Left kidney (tissue), 2 donors: ENCODE results near the gene PCP4L1. TPM values are rescaled to one million over a fixed set of nuclear protein-coding genes. Genes with fewer than 3 reads are reported as not detected.
"Not testable (repeated sequence)": the region's sequence is repeated elsewhere in the genome, so short reads cannot be mapped to it uniquely, and the experiment has no call there.

Experiments used
- DNase-seq: peaks from one replicate; pipeline ENCODE4 v3.0.0-alpha.2; 2013
- polyA plus RNA-seq: library from polyadenylated mRNA; unstranded; fragments of 120-200 nt; gene quantifications from one replicate; pipeline ENCODE4 v1.2.1, GENCODE V29; 2013; ENCODE audit not compliant: insufficient read length

The PCP4L1 gene
- polyA plus RNA-seq, 1 donor = 1.2 TPM

GRCh38 chr1:161228032-161228431, 30.5 kb upstream of the PCP4L1 start:
- DNase-seq = no peak

DNA sequence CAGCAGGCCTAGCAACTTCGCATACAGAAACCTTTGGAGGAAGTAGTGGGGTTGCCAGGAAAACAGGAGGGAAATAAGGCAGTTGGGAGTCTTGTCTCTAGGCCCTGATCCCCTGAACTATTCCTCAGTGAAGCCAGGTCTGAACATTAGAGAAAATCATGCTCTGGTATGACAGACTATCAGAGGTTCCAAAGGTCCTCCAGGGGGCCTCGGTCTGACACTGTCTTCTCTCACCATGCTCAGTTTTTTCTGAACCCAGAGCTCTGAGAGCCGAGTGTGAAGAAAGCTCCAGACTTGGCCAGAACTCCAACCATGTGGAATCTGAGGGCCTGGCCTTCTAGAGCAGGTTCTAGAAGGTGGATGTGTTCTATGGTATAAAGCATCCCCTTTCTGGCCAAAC, 28.6 kb upstream of the PCP4L1 start:
- DNase-seq = no peak

DNA sequence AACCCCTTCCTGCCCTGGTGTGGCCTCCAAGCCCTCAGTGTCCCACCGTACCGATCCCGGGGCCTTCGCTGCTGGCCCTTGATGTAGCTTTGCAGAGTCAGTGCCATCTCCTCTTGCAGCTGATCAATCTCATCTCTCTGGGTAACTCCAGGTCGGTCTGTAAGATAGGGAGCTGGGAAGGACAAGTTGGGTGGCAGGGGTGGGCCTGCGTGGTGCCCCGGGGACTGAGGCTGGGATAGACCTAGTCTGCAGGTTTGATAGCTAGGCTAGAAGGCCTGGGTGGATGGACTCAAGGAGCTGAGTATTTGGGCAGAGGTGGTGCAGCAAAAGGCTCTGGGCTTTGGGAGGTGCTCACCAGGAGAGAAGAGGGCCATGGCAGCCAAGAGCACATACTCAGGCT, 27.8 kb upstream of the PCP4L1 start:
- DNase-seq = no peak

GRCh38 chr1:161233102-161233501, 25.4 kb upstream of the PCP4L1 start:
- no peak for DNase-seq

DNA sequence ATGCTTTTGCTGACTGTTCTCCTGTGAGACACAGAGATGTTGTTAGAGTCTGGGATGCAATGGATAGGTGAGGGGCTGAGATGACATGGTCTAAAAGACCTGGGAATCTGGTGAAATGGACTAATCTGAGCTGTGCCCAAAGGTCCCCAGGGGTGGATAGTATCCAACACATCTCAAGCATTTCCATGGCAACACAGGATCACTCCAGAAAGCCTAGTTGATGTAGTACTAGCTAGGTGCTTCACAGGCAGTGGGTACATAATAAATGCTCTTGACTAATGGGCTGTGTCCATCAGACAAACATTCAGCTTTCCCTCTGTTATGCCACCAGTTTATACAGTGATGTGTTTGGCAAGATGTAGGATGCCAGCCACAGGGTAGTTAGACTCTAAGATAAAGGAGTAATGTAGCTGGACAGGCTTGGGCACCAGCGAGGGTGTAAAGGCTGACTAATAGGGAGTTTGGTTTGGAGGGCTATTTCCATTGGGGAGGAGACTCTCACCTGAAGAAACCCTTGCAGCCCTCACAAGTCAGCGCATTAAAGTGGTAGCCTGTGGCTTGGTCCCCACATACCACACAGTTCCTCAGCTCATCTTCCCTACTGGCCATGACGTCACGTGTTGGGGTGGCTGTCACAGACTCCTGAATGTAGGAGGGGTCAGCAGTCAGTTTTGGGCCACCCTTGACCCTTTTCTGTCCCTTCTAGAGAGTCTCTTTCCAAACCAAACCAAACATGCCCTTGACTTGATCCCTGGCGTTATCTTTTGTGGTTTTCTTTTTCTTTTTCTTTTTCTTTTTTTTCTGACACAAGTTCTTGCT, 22.4 kb upstream of the PCP4L1 start:
- DNase-seq = no peak

DNA sequence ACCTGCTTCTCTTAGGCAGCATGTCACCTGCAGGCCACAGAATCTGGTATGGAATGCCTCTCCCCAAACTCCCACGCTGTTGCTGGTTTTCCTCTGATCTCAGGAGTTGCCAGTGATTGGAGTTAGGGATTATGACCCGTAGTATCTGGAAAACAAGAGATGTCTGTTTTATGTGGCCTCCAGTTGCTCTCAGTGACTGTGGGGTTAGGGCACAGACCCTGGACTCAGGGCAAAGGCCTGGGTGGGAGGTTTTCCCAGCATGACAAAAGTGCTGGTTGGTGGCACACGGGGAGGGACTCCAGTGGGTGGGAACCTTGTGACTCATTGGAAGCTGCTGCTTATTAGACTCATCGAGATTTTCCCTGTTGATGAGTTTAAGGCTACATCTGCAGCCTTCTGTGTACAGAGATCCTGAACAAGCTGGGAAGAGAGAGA, 20.5 kb upstream of the PCP4L1 start, which contains the start of gene NR1I3:
NR1I3 (minus strand) TSS at position 165 of the 435 bp plus-strand sequence. CDS start 1,638 bp downstream, outside the sequence.
- DNase-seq = no peak

GRCh38 chr1:161241682-161242081, 16.9 kb upstream of the PCP4L1 start:
- no peak for DNase-seq

GRCh38 chr1:161242313-161242712, 16.2 kb upstream of the PCP4L1 start:
- DNase-seq = no peak

- no peak for DNase-seq
These were observed 13.7 kb upstream of the PCP4L1 start for GRCh38 chr1:161244888-161245287.

- DNase-seq = not testable (repeated sequence)
These were observed 8.4 kb upstream of the PCP4L1 start for GRCh38 chr1:161250100-161250499.

- no peak for DNase-seq
These were observed 7.7 kb upstream of the PCP4L1 start for GRCh38 chr1:161250829-161251228.

GRCh38 chr1:161251579-161251978, 7.0 kb upstream of the PCP4L1 start:
- DNase-seq = no peak

DNA sequence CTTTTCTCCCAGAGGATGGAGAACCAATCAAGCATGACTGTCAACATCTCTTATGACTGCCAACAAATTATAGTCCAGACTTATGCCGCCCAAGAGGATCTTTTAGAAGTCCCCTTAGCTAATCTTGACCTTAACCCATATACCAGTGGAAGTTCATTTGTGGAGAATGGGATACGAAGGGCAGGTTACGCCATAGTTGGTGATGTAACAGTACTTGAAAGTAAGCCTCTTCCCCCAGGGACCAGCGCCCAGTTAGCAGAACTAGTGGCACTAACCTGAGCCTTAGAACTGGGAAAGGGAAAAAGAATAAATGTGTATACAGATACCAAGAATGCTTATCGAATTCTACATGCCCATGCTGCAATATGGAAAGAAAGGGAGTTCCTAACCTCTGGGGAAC, 3.2 kb upstream of the PCP4L1 start:
- not testable (repeated sequence) for DNase-seq

DNA sequence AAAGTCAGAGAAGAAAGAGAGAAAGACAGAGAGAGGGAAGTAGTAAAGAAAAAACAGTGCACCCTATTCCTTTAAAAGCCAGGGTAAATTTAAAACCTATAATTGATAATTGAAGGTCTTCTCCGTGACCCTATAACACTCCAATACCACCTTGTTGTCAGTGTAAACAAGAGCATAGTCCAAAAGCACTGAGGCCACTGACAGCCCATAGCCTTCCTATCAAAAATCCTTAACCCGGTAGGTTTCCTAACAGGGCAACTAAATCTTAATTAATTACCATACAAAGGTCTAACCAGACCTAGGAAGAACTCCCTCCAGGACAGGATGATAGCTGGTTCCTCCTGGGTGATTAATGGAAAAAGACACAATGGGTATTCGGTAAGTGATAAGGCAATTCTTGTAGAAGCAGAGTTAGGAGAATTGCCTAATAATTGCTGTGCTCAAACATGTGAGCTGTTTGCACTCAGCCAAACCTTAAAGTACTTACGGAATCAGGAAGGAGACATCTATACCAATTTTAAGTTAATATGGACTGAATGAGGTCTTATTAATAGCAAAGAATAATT, 2.5 kb upstream of the PCP4L1 start:
- DNase-seq = not testable (repeated sequence)

DNA sequence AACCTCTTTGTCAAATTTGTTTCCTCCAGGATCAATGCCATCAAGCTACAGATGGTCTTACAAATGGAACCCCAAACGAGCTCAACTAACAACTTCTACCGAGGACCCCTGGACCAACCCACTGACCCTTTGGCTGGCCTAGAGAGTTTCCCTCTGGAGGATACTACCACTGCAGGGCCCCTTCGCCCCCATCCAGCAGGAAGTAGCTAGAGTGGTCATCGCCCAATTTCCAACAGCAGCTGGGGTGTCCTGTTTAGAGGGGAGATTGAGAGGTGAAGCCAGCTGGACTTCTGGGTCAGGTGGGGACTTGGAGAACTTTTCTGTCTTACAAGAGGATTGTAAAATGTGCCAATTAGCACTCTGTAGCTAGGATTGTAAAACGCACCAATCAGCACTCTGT, 1.4 kb upstream of the PCP4L1 start:
- DNase-seq = not testable (repeated sequence)

GRCh38 chr1:161259345-161259702, 779 bp downstream of the PCP4L1 start:
- DNase-seq = no peak

- no peak for DNase-seq
These were observed 1.2 kb downstream of the PCP4L1 start for GRCh38 chr1:161259765-161260164.

DNA sequence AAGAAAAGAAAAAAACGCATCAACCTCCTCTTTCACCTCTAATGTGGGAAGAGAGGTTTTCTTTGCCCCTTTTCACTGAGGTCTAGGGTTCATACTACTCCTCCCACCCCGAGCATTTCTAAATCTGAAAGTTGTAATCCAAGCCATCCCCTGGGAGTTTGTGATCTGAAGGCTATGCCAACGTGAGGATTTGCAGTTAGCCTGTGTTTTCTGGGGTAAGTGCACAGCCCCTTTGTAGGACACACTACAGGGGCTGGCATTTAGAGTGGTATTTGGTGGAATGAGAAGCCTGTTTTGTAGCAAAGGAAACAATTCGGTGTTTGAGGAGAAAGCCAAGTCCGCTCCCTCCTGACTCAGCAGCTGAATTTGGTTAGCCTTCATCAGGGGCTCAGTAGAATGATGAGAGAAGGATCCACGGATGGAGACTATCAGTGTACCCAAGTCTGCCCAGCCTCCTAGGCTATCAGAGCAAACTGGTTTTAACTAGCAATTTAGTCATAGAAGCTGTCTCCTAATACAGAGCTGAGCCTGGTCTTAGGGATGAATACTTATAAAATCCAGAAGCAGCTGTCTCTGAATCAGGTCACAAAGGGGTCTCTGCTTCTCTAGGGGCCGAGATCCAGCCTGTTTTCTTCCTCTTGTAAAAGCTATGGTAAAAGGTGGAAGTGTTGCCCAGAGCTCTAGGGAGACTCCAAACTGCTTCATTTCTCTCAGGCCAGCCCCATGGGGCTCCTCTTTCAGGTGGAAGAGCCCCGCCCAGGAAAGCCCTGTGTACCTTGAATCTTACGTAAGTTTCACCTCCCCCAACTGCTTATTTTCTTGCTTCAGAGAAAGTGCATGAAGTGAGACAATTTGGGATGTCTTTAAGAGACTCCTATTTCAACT, 2.1 kb downstream of the PCP4L1 start:
- DNase-seq = no peak

DNA sequence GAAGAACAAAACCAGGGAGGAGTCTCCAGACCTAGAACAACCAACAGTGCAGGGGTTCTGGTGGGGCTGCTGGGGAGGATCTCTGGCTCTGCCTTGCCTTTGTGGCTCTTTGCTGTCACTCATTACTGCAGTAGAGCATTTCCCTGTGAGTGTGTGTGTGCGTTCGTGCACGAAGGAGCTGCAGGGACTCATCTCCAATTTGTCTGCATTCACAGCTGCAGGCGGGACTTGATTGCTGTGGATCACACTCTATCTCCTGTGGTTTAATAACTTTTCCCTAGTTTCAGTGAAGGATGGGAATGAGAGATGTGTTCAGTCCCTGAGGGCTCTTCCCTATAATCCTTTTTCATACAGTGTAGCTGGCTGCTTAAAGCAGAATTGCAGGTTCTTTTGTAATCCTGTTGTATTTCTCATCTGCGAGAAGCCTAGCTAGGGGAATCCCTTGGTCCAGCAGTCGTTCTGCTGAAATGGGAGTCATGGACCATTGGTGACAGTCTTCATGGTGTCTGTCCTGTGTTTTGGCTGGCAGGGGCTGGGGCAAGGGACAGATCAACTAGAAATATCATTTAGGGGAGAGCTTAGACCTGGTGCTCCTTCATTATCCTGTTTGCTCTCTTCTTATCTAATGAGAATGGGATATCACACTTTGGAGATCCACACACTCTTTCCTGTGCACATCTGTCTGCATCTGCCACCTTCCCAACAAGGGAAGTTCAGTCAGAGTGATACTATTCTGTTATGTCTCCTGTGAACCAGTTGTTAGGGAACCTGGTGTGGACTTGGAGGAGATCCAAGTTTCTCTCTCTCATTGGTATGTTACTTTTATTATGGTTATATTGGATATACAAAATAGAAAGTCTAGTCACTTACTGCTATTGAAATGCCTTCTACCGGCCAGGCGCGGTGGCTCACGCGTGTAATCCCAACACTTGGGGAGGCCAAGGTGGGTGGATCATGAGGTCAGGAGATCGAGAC, 3.0 kb downstream of the PCP4L1 start:
- no peak for DNase-seq

- DNase-seq = no peak
These were observed 6.8 kb downstream of the PCP4L1 start for GRCh38 chr1:161265305-161265704.

DNA sequence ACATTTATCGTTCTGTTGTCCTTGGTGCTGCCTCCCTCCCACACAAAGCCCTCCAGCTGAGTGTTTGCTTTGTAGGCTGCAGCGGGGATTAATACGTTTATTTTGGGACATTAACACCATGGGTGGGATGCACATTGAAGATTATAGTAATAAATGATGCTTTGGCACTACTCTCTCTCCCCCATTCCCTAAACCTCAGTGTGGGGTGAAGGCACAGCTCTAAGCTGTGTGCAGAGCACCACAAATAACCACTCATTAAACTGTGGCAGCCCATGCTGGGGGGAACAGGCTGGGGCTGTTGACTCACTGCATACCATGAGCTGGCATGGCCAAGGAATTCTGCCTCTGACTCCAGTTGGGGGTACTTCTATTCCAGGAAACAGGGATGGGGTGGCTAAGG, 7.7 kb downstream of the PCP4L1 start:
- DNase-seq = no peak

DNA sequence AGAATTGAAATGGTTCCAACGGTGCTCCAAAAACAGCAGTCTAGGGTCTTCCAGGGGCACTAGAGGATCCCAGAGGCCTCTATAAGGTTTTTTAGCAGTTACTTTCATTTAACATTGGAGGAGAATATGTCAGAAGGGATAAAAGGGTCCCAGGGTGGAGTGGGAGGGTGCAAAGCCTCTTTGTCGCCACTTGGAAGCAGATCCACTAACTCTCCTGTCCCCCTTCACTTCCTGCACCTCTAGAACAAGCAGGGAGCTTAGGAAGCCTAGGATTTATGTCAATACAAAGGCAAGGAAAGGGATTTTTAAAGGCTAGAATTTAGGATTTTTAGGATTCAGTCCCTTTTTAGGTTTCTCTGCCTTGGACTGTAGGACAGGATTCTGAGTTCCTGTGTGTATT, 8.3 kb downstream of the PCP4L1 start:
- DNase-seq = no peak
